Lower lobe of right lung (tissue), 2 donors: ENCODE measurements around the gene PARP15. TPM values are rescaled to one million over a fixed set of nuclear protein-coding genes. Genes with fewer than 3 reads are reported as not detected.

Source experiments
- ATAC-seq, 2 donors: fragments of 200-7000 bp; cut with Tn5 transposase; one replicate each; pipeline ENCODE4 v1.9.1; 2020 to 2022; ENCODE audit warnings: mild to moderate bottlenecking in 2 of 2, moderate library complexity in 2 of 2
- DNase-seq: peaks from one replicate; pipeline ENCODE4 v3.0.0-alpha.2; 2020
- H3K27ac ChIP-seq: fragments of 200-600 bp; one replicate; pipeline ENCODE4 v1.8.0; 2022
- H3K27me3 ChIP-seq: fragments of 200-600 bp; one replicate; pipeline ENCODE4 v1.8.0; 2022; ENCODE audit warnings: low read depth
- H3K36me3 ChIP-seq: fragments of 200-600 bp; one replicate; pipeline ENCODE4 v1.8.0; 2022; ENCODE audit warnings: mild to moderate bottlenecking
- H3K4me1 ChIP-seq: fragments of 200-600 bp; one replicate; pipeline ENCODE4 v1.8.0; 2022
- H3K4me3 ChIP-seq: fragments of 200-600 bp; one replicate; pipeline ENCODE4 v1.8.0; 2022; ENCODE audit warnings: mild to moderate bottlenecking
- H3K9me3 ChIP-seq: fragments of 200-600 bp; one replicate; pipeline ENCODE4 v1.8.0; 2022
- CTCF ChIP-seq: fragments of 200-600 bp; IDR thresholded peaks from one replicate; pipeline ENCODE4 v1.8.0; 2022; ENCODE audit warnings: antibody characterized with exemption, mild to moderate bottlenecking
- intact Hi-C: fragments of 100-400 bp; cut with DNase I; formaldehyde crosslinking; loops from one replicate; pipeline ENCODE4 v1.11.0; 2022
- total RNA-seq: library from RNA; stranded (reverse); fragmentation: NEBNext Ultra II Directional; extraction: Animal tissue kit (Norgen Biotek cat#: 25700); gene quantifications from one replicate; pipeline ENCODE4 v1.2.1, GENCODE V29; 2021
- donor health status: DM: no; HTN: yes; CAD: no; lungs with severe emphysema.

PARP15 gene
- total RNA-seq, 1 donor from 2014 or later: 11.4 TPM

GRCh38 chr3:122536632-122537001 lies 40.8 kb upstream of the PARP15 start:
- Histone ChIP-seq H3K4me1 (peaks cover 5% of the 10 kb centered on the region), H3K36me3 (peaks cover 98% of the 10 kb centered on the region), H3K27ac (no peak overlapping the region), H3K9me3 (no peaks in the 10 kb centered on the region), H3K4me3 (no peak overlapping the region), H3K27me3 (no peaks in the 10 kb centered on the region)
- ATAC-seq (no peak), DNase-seq (no peak)
- no peak for TF ChIP-seq CTCF
- intact Hi-C loops: no loop called here

- H3K9me3 ChIP-seq: no peaks in the 10 kb centered on the region
- no peak for TF ChIP-seq CTCF
- H3K4me1 ChIP-seq: peaks cover 5% of the 10 kb centered on the region
- no peaks in the 10 kb centered on the region for H3K27me3 ChIP-seq
- intact Hi-C loops: no loop called here
- peaks cover 95% of the 10 kb centered on the region for H3K36me3 ChIP-seq
- DNase-seq (no peak), ATAC-seq (no peak)
- no peak overlapping the region for H3K27ac ChIP-seq
- H3K4me3 ChIP-seq: no peak overlapping the region
Measured at GRCh38 chr3:122538956-122539490, 38.4 kb upstream of the PARP15 start.

GRCh38 chr3:122546151-122546550 lies 31.3 kb upstream of the PARP15 start:
- DNase-seq (no peak), ATAC-seq (no peak)
- H3K9me3 ChIP-seq: no peaks in the 10 kb centered on the region
- H3K36me3 ChIP-seq: peaks cover 95% of the 10 kb centered on the region
- TF ChIP-seq CTCF: no peak
- no peaks in the 10 kb centered on the region for H3K27me3 ChIP-seq
- intact Hi-C loops: no loop called here
- H3K4me3 ChIP-seq: no peak overlapping the region
- H3K4me1 ChIP-seq: no peaks in the 10 kb centered on the region
- H3K27ac ChIP-seq: no peak overlapping the region

GRCh38 chr3:122548076-122548475 lies 29.4 kb upstream of the PARP15 start:
- no peaks in the 10 kb centered on the region for H3K27me3 ChIP-seq
- no peaks in the 10 kb centered on the region for H3K4me1 ChIP-seq
- H3K9me3 ChIP-seq: no peaks in the 10 kb centered on the region
- H3K27ac ChIP-seq: no peak overlapping the region
- H3K36me3 ChIP-seq: peaks cover 97% of the 10 kb centered on the region
- no peak for ATAC-seq
- TF ChIP-seq CTCF: no peak
- intact Hi-C loops: no loop called here
- H3K4me3 ChIP-seq: no peak overlapping the region
- DNase-seq: no peak

- H3K4me1 ChIP-seq: peaks cover 1% of the 10 kb centered on the region
- H3K27ac ChIP-seq: no peak overlapping the region
- DNase-seq: no peak
- no peak overlapping the region for H3K4me3 ChIP-seq
- H3K27me3 ChIP-seq: no peaks in the 10 kb centered on the region
- H3K9me3 ChIP-seq: no peaks in the 10 kb centered on the region
- peaks cover 97% of the 10 kb centered on the region for H3K36me3 ChIP-seq
- no peak for ATAC-seq
- TF ChIP-seq CTCF: no peak
- intact Hi-C loops: no loop called here
Measured at GRCh38 chr3:122548619-122549018, 28.8 kb upstream of the PARP15 start.

GRCh38 chr3:122553171-122553570 lies 24.3 kb upstream of the PARP15 start:
- Histone ChIP-seq H3K4me1 (peaks cover 13% of the 10 kb centered on the region), H3K9me3 (no peaks in the 10 kb centered on the region), H3K4me3 (no peak overlapping the region), H3K27me3 (no peaks in the 10 kb centered on the region), H3K36me3 (peaks cover 100% of the 10 kb centered on the region), H3K27ac (no peak overlapping the region)
- no peak for ATAC-seq
- no peak for DNase-seq
- intact Hi-C loops: no loop called here
- no peak for TF ChIP-seq CTCF
